ENCODE data around the gene TRAK2.

Gene TRAK2

DNA sequence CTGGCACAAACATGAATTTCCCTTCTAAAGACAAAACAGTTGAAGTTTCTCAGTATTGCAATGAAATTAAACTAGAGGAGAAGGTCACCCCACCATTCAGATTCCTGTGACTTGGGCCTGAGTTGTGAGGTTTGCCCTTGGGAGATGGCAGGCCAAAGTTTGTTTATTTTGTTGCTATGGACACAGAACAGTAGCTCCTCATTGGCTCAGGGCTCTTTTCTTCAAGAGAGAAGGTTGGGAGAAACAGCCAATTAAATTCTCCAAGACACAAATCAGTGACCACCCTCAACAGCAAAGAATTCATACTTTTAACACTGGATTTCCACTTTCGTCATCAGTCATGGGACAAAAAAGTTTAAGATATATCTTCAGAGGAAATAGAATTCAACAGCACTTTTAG, 94.0 kb downstream of the TRAK2 start, which contains the start of gene FLACC1:
FLACC1 (minus strand) TSS at position 125 of the 400 bp plus-strand sequence. CDS start 5,941 bp downstream, outside the sequence.
- Histone ChIP-seq H4K20me1 (ENCODE audit: insufficient read depth, low read length) (no peaks in the 10 kb centered on the region), H3K4me3 (ENCODE audit: low read depth, low read length, poor library complexity, severe bottlenecking) (no peak within 1 kb of the TSS), H3K9me3 (ENCODE audit: low read length) (no peaks in the 10 kb centered on the region), H3K27me3 (ENCODE audit: insufficient read depth, low read length) (no peaks in the 10 kb centered on the region), H3F3A (ENCODE audit: insufficient read depth, low read length) (no peaks in the 10 kb centered on the region), H3K9ac (ENCODE audit: low read length) (no peak within 1 kb of the TSS), H3K4me2 (ENCODE audit: low read length) (no peak within 1 kb of the TSS), H3K9me2 (ENCODE audit: low read depth, low read length) (no peaks in the 10 kb centered on the region), H3K27ac (ENCODE audit: low read depth, low read length, poor library complexity, severe bottlenecking) (no peak within 1 kb of the TSS), H3K4me1 (ENCODE audit: insufficient read depth, low read length, severe bottlenecking) (no peaks in the 10 kb centered on the region), H3K36me3 (ENCODE audit: insufficient read depth, low read length) (0 out of 2 replicates have a peak, but pooled peaks cover under 1% of the 10 kb centered on the region), H2AFZ (ENCODE audit: low read length) (no peak within 1 kb of the TSS), H3K79me2 (ENCODE audit: insufficient read depth, low read length) (no peaks in the 10 kb centered on the region)
- TF ChIP-seq CTCF (IDR thresholded peaks at IDR 0.05; ENCODE audit: low read length) = no peak
- no peak for TF ChIP-seq EZH2 (IDR thresholded peaks at IDR 0.05; ENCODE audit: borderline replicate concordance, low read length)

DNA sequence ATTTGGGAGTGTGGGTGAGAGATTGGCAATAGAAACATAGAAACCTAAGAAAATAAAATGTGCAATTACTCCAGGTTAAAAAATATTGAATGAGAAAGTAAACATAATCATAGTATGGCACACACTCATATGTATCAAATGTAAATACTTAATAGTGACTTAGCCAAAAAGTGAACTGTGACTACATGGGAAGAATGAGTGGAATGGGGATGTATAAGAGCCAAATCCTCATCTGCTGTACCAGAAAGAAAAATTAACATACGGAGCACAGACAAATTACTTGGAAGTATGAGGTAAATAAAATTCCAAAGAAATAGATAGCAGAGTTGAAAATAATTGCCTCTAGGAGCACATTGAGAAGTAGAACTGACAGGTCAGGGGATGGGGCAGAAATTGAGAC, 98.1 kb downstream of the TRAK2 start:
- Histone ChIP-seq H3K27me3 (ENCODE audit: insufficient read depth, low read length) (no peaks in the 10 kb centered on the region), H3K9me3 (ENCODE audit: low read length) (no peaks in the 10 kb centered on the region), H2AFZ (ENCODE audit: low read length) (no peak overlapping the region), H3K27ac (ENCODE audit: low read depth, low read length, poor library complexity, severe bottlenecking) (no peak overlapping the region), H3K36me3 (ENCODE audit: insufficient read depth, low read length) (no peaks in the 10 kb centered on the region), H4K20me1 (ENCODE audit: insufficient read depth, low read length) (no peaks in the 10 kb centered on the region), H3K4me1 (ENCODE audit: insufficient read depth, low read length, severe bottlenecking) (no peaks in the 10 kb centered on the region), H3K9me2 (ENCODE audit: low read depth, low read length) (no peaks in the 10 kb centered on the region), H3F3A (ENCODE audit: insufficient read depth, low read length) (no peaks in the 10 kb centered on the region), H3K79me2 (ENCODE audit: insufficient read depth, low read length) (no peaks in the 10 kb centered on the region), H3K9ac (ENCODE audit: low read length) (no peak overlapping the region), H3K4me2 (ENCODE audit: low read length) (no peak overlapping the region), H3K4me3 (ENCODE audit: low read depth, low read length, poor library complexity, severe bottlenecking) (no peak overlapping the region)
- no peak for TF ChIP-seq EZH2 (IDR thresholded peaks at IDR 0.05; ENCODE audit: borderline replicate concordance, low read length)
- no peak for TF ChIP-seq CTCF (IDR thresholded peaks at IDR 0.05; ENCODE audit: low read length)

DNA sequence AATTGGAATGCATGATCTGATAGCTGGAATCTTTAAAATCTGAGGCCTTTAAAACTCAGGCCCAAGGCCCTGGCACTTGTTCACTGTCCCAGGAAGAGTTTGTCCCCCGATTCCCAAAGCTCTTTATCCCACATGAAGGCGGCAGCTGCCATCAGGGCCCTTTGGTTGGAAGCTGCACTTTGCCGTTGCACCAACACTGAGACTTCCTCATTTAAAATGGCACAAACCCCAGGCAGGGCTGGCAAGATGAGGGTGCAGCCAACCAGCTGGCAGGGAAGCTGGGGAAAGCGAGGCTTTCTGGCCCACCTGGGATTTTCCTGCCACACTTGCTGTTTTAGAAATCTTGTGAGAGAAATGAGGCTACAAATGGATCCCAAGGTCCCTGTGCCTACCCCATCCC, 100.4 kb downstream of the TRAK2 start:
- no peak overlapping the region for H3K4me3 ChIP-seq (ENCODE audit: low read depth, low read length, poor library complexity, severe bottlenecking)
- no peak overlapping the region for H3K4me2 ChIP-seq (ENCODE audit: low read length)
- H2AFZ ChIP-seq (ENCODE audit: low read length) = no peak overlapping the region
- TF ChIP-seq CTCF (IDR thresholded peaks at IDR 0.05; ENCODE audit: low read length) = no peak
- no peak for TF ChIP-seq EZH2 (IDR thresholded peaks at IDR 0.05; ENCODE audit: borderline replicate concordance, low read length)
- no peak overlapping the region for H3K9ac ChIP-seq (ENCODE audit: low read length)
- H3K9me3 ChIP-seq (ENCODE audit: low read length) = no peaks in the 10 kb centered on the region
- no peaks in the 10 kb centered on the region for H4K20me1 ChIP-seq (ENCODE audit: insufficient read depth, low read length)
- H3K36me3 ChIP-seq (ENCODE audit: insufficient read depth, low read length) = no peaks in the 10 kb centered on the region
- no peaks in the 10 kb centered on the region for H3K79me2 ChIP-seq (ENCODE audit: insufficient read depth, low read length)
- no peaks in the 10 kb centered on the region for H3K9me2 ChIP-seq (ENCODE audit: low read depth, low read length)
- peaks cover 7% of the 10 kb centered on the region for H3K4me1 ChIP-seq (ENCODE audit: insufficient read depth, low read length, severe bottlenecking)
- H3K27me3 ChIP-seq (ENCODE audit: insufficient read depth, low read length) = no peaks in the 10 kb centered on the region
- H3F3A ChIP-seq (ENCODE audit: insufficient read depth, low read length) = no peaks in the 10 kb centered on the region
- no peak overlapping the region for H3K27ac ChIP-seq (ENCODE audit: low read depth, low read length, poor library complexity, severe bottlenecking)

Data from OCI-LY1 (cell line).